GM12874 (cell line): ENCODE measurements around the gene ETV5.

Experiments used
- CTCF ChIP-seq: IDR thresholded peaks from 2 replicates; pipeline ENCODE4 v1.5.1; 2011; ENCODE audit warnings: low read depth, mild to moderate bottlenecking, control low read depth, low read length, moderate library complexity; ENCODE audit not compliant: insufficient read depth

Gene ETV5

GRCh38 chr3:186133980-186134379 lies 25.1 kb upstream of the ETV5 start:
- no peak for TF ChIP-seq CTCF

GRCh38 chr3:186132487-186132886 lies 23.6 kb upstream of the ETV5 start:
- no peak for TF ChIP-seq CTCF

GRCh38 chr3:186129206-186129605 lies 20.3 kb upstream of the ETV5 start:
- no peak for TF ChIP-seq CTCF

GRCh38 chr3:186128158-186128557 lies 19.3 kb upstream of the ETV5 start:
- TF ChIP-seq CTCF, result no peak

- TF ChIP-seq CTCF, result no peak
These were observed 18.6 kb upstream of the ETV5 start for GRCh38 chr3:186127463-186127862.

- no peak for TF ChIP-seq CTCF
These were observed 16.2 kb upstream of the ETV5 start for GRCh38 chr3:186125118-186125517.

GRCh38 chr3:186124592-186124991 lies 15.7 kb upstream of the ETV5 start:
- no peak for TF ChIP-seq CTCF

GRCh38 chr3:186123012-186123411 lies 14.1 kb upstream of the ETV5 start:
- TF ChIP-seq CTCF, result no peak
